Left colon (tissue), 2 donors: ENCODE measurements around the gene INSYN2B. TPM values are rescaled to one million over a fixed set of nuclear protein-coding genes. Genes with fewer than 3 reads are reported as not detected.

Source experiments
- ATAC-seq: fragments of 200-7000 bp; cut with Tn5 transposase; one replicate; pipeline ENCODE4 v1.9.1; 2020; ENCODE audit warnings: mild to moderate bottlenecking, moderate library complexity
- DNase-seq, 2 donors: peaks; one replicate each; pipeline ENCODE4 v3.0.0-alpha.2; 2020
- intact Hi-C, 2 donors: fragments of 100-400 bp; cut with DNase I in 1 of 2; cut with micrococcal nuclease in 1 of 2; formaldehyde crosslinking; loops; one replicate each; pipeline versions ENCODE4 v1.11.2 to v1.14.0; 2022; cut with DNase I, micrococcal nuclease
- total RNA-seq, 2 donors: library from RNA; stranded (reverse); fragmentation: NEBNext Ultra II Directional; extraction: Animal tissue kit (Norgen Biotek cat#: 25700); gene quantifications; one replicate each; pipeline ENCODE4 v1.2.1, GENCODE V29; 2021
- donor health status: DM: no; HTN: no; CAD: no.
- donor health status: DM: yes; HTN: yes; CAD: no.

INSYN2B gene
- total RNA-seq, 2 donors from 2014 or later: 0.14 TPM; not detected in 1

DNA sequence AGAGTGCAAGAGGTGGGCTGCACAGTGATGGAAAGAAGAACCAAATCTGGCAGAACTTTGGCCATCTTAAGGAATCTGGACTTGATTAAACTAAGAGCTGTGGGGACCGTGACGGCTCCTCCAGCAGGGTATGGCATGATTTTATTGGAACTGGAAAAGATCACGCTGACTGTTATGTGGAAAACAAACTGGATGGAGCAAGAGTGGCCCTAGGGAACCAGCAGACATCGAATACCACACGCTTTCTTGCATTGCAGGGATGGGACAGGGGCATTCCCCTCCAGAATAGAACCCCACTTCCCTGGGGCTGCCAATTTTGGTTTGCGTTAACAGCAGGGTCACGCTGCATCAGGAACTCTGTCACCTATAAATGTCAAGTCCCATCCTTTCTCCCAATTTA is 38.8 kb downstream of the INSYN2B start:
- intact Hi-C loops: no loop called here
- ATAC-seq: no peak

DNA sequence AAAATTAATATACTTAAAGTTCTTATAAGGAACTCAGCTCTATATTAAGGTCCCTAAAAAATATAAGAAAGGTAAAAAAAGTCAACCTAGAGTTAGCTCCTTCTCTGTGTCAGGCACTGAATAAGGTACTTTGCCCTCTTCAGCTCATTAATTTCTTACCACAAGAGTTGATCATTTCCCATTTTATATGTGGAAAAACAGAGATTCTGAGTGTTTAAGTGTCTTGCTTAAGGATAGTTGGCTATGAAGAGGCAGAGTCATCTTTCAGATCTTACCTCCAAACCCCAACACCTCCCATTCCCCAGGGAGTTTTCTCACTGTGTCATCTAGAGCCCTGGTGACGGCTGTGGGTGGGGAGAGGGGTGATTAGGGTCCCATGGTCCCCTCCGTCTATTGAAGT is 40.6 kb downstream of the INSYN2B start:
- ATAC-seq: no peak
- DNase-seq: no peak
- intact Hi-C loops: no loop called here

More for the DNA sequence above, 38.8 kb downstream of the INSYN2B start:
- DNase-seq: no peak

DNA sequence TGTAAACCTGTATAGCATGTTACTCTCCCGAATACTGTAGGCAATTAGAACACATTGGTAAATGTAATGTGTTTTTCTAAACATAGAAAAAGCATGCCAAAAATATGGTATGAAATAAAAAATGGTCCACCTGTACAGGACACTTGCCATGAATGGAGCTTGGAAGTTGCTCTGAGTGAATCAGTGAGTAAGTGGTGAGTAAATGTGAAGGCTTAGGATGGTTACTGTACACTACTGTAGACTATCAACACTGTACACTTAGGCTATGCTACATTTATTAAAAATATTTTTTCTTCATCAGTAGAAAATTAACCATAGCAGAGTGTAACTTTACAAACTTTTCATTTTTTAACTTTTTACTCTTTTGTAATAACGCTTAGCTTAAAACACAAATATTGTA is 41.9 kb downstream of the INSYN2B start:
- no peak for DNase-seq
- intact Hi-C loops: no loop called here
- no peak for ATAC-seq

DNA sequence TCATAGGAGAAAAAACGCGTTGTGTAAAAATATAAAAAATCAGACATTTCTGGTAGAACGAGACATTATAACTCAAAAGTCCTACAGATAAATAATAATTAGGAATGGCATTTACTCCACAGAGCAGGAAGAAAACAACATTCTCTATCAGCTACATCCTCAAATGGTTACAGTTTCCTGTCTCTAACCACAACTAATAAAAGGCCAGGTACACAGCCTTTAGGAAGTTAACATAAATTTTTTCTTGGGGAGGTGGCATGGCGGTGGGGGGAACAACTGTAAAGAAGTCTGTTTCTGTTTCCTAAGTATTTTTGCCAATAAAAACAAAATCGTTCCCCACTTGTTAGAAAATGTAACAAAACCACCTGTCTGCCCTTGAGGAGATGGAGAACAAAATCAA is 44.5 kb downstream of the INSYN2B start:
- intact Hi-C loops: no loop called here
- ATAC-seq (no peak), DNase-seq (no peak)

DNA sequence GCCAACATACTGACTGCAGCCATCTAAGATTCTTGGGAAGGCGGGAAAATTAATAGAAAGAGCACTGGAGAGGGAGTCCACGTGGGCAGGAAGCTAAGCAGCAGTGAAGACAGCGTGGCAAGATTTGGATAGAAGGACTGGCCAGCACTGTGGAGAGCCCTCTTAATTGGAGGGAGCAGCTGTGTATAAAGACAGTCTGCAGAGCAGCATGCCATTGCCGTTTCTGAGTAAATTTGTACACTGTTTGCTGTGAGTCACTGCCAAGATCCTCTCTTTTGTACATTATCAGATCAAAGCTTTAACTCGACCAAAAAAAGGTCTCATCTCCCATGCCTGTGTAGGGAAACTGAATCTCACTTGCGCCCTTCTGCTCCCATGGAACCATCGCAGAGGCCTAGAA is 45.3 kb downstream of the INSYN2B start:
- no peak for ATAC-seq
- intact Hi-C loops: no loop called here

GRCh38 chr5:169933616-169934015 is 46.7 kb downstream of the INSYN2B start:
- intact Hi-C loops: no loop called here
- DNase-seq: no peak
- ATAC-seq: no peak

More for the DNA sequence above, 45.3 kb downstream of the INSYN2B start:
- no peak for DNase-seq

GRCh38 chr5:169933127-169933526 is 47.2 kb downstream of the INSYN2B start:
- no peak for ATAC-seq
- intact Hi-C loops: no loop called here
- DNase-seq: no peak

DNA sequence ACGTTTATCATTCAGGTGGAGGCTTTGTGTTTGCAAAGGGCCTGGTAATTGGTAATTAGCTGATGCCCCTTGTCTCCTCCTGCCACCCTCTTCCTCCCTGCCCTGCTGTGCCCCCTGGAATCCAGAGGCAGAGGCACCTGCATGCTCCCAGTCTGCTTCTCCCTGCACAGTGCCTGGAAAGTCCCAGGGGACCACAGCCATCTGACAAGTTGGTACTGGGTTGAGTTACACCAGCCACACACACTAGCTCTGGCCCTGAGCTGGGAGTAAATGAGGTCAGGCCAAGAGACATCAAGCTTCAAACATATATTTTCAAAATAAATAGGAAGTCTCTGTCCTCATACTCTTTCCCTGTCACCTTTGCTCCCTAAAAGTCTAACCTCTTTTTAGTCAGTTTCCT is 56.3 kb downstream of the INSYN2B start:
- intact Hi-C loops: no loop called here
- ATAC-seq (no peak), DNase-seq (no peak)

- intact Hi-C loops: no loop called here
- no peak for DNase-seq
- ATAC-seq: no peak
Observed at GRCh38 chr5:169922474-169922873, 57.8 kb downstream of the INSYN2B start.

DNA sequence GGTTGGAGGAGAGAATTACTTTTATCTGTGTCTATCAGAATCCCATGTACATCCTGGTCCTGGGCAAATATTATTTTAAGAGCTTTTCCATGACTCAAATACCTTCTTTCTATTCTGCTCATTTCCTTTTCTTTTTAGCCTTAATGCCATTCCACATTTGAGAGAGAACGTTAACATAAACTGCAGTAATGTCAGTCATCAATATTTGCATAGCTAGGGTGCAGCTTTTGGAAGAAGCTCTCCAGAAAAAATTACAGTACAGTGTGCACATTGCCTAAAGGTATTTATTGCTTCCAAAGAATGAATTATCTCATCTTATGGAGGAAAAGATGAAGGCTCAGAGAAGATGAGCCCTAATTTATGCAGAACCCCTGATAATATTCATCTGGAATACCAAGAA is 58.3 kb downstream of the INSYN2B start:
- intact Hi-C loops: no loop called here
- ATAC-seq (no peak), DNase-seq (no peak)

- intact Hi-C loops: no loop called here
- no peak for ATAC-seq
- no peak for DNase-seq
Observed at GRCh38 chr5:169921384-169921783, 58.9 kb downstream of the INSYN2B start.

DNA sequence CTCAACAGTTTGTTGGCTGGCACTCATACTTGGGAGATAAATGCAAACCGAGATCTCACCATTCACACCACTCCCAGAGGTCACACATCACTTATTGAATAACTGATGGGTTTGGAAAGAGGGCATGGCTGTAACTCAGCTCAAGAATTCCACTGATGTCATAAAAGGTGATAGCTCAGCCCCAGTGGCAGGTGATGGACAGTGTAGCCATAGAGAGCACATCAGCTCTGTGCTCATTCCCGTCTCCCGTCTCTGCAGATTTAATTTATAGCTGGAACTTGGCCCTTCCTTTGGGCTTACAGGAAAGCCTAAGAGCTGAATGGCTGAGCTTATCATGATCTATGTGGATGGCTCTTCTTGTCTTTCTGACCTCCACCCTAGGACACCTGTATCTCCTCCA is 59.8 kb downstream of the INSYN2B start:
- ATAC-seq (no peak), DNase-seq (no peak)

GRCh38 chr5:169918228-169918627 is 62.1 kb downstream of the INSYN2B start:
- ATAC-seq: no peak
- intact Hi-C loops: no loop called here
- DNase-seq: no peak

More for the DNA sequence above, 59.8 kb downstream of the INSYN2B start:
- intact Hi-C loops: no loop called here

DNA sequence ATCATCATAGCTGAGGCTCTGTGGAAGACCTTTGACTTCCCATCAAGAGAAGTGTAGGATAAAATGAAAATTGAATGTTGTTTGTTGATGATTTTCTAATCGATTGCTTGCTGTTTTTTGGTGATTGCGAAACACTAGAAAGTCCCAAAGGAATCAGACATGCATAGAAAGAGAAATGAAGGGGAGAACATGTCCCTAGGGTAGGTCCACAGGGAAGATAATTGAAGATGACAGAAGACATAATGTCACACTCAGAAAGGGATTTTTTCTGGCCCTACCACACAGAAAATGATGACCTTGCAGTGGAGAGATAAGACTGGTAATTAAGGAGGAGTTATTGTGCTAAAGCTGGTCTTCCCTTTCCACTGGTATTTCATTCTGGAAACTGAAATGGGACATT is 62.8 kb downstream of the INSYN2B start:
- intact Hi-C loops: no loop called here
- no peak for ATAC-seq
- no peak for DNase-seq

- intact Hi-C loops: no loop called here
- no peak for DNase-seq
Observed at GRCh38 chr5:169914766-169915165, 65.5 kb downstream of the INSYN2B start.

GRCh38 chr5:169913479-169913878 is 66.8 kb downstream of the INSYN2B start:
- DNase-seq: no peak
- intact Hi-C loops: no loop called here
- no peak for ATAC-seq

More at GRCh38 chr5:169914766-169915165, 65.5 kb downstream of the INSYN2B start:
- no peak for ATAC-seq

DNA sequence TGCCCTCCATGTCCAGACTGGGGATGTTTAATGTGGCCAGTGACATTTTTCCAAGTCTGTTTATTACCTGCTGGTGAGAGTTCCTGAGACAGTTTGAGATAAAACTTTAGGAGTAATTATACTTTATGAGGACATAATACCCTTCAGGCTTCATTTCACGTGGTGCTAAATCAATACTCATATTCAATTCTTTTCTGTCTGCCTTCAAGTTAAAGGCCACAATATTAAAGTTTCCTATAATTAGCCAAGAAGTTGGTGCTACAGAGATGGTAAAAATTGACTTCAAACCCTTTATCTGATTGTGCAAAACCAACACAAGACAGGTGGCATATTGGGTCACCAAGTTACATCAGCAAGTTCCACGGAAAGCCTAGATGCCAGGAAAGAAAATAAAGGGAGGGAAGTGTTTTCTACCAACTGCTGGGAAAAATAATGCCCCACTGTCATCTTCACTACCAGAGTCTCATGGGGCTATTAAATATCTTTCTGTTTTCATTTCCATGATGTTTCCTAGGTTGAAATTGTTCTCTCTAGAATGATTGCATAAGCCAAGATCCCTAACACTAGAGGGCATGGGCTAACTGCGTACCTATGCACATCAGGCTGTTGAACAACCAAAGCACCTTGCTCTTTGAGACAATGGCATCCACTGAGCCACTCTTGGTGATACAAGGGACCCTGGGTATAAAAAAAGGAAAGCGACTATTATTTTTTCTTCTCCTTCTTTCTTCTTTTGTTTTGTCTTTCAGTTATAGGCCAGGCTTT is 68.7 kb downstream of the INSYN2B start:
- intact Hi-C loops: no loop called here
- no peak for DNase-seq
- ATAC-seq: no peak

DNA sequence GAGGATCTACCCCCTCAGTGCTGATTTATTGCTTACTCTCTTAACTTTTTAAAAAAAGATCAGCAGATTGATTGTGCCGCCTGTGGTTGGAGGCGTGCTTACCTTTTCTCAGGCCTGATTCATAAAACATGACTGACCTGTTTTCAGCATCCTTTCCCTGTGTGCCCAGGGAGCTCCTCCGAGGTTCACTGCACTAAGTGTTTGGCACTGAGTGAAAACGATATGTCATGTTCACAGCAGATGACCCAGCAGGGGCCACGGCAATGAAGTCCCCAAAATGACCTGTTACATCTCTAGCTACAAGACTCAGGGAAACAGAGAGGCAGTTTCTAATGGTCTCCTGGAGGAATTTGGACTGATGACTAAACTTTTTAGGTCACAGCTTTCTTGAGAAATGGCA is 69.9 kb downstream of the INSYN2B start:
- no peak for DNase-seq
- no peak for ATAC-seq
- intact Hi-C loops: no loop called here

GRCh38 chr5:169909945-169910344 is 70.3 kb downstream of the INSYN2B start:
- no peak for DNase-seq
- intact Hi-C loops: no loop called here
- ATAC-seq: no peak

- ATAC-seq (no peak), DNase-seq (no peak)
- intact Hi-C loops: no loop called here
Observed at GRCh38 chr5:169908864-169909263, 71.4 kb downstream of the INSYN2B start.
